ENCODE measurements around the gene MMP3. TPM values are rescaled to one million over a fixed set of nuclear protein-coding genes. Genes with fewer than 3 reads are reported as not detected.

MMP3 gene
- total RNA-seq, 1 donor from 2014 or later, result not detected

GRCh38 chr11:102792604-102793003, 50.8 kb downstream of the MMP3 start:
- DNase-seq (ENCODE audit: low spot score) (no peak), ATAC-seq (no peak)

- DNase-seq (ENCODE audit: low spot score), result no peak
- no peak for ATAC-seq
These were observed 52.0 kb downstream of the MMP3 start for GRCh38 chr11:102791271-102792036.

DNA sequence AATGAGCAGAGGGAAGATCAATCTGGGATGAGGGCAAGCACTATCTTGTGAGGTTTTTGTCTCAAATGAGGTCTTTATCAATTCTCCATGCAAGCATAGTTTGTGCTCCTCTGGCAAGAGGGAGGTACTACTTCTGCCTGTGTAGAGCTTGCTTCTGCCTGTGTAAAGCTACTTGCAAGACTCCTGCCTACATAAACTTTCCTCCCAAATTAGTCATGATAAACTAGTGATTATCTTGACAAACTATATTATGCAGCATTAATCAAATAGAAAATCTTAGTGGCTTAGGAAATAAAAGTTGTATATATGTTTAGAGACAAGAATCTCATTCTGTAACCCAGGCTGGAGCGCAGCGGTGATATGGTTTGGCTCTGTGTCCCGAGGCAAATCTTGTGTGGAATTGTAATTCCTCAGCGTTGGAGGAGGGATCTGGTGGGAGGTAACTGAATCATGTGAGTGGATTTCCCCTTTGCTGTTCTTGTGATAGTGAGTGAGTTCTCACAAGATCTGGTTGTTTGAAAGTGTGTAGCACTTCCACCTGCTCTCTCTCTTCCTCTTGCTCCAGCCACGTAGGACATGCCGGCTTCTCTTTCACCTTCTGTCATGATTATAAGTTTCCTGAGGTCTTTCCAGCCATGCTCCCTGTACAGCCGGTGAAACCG, 54.9 kb downstream of the MMP3 start:
- DNase-seq (ENCODE audit: low spot score) (no peak), ATAC-seq (no peak)

Other genes with a start within 250 kb of the MMP3 start
- not detected for gene MMP20, start 218.3 kb downstream of the MMP3 start, total RNA-seq
- not detected for gene MMP27, start 137.8 kb downstream of the MMP3 start, total RNA-seq
- 0.50 TPM for gene MMP8, start 118.7 kb downstream of the MMP3 start, total RNA-seq
- gene MMP10, start 63.0 kb downstream of the MMP3 start, total RNA-seq, result not detected
- not detected for gene MMP1, start 45.4 kb downstream of the MMP3 start, total RNA-seq
- gene MMP12, start 31.4 kb upstream of the MMP3 start, total RNA-seq, result not detected
- not detected for gene MMP13, start 112.1 kb upstream of the MMP3 start, total RNA-seq
- gene DCUN1D5, start 248.6 kb upstream of the MMP3 start, total RNA-seq, result 7.3 TPM